VCaP (cell line): ENCODE data around the gene SND1.

ENCODE experiments used
- H3K27ac ChIP-seq: fragments of 450-650 bp; 2 replicates; pipeline ENCODE4 v1.5.1; 2017
- CTCF ChIP-seq: fragments of 450-650 bp; conservative IDR thresholded peaks from 2 replicates; pipeline ENCODE4 v1.5.1; 2017; ENCODE audit warnings: mild to moderate bottlenecking, moderate library complexity

SND1 gene

GRCh38 chr7:127768241-127768640 lies 116.2 kb downstream of the SND1 start:
- no peak overlapping the region for H3K27ac ChIP-seq
- no peak for TF ChIP-seq CTCF

- TF ChIP-seq CTCF, result no peak
- H3K27ac ChIP-seq, result no peak overlapping the region
These were observed 117.1 kb downstream of the SND1 start for GRCh38 chr7:127769137-127769536.

- TF ChIP-seq CTCF, result no peak
- H3K27ac ChIP-seq, result no peak overlapping the region
These were observed 117.9 kb downstream of the SND1 start for GRCh38 chr7:127769696-127770400.

GRCh38 chr7:127770885-127771284 lies 118.9 kb downstream of the SND1 start:
- TF ChIP-seq CTCF, result no peak
- no peak overlapping the region for H3K27ac ChIP-seq

GRCh38 chr7:127771707-127772106 lies 119.7 kb downstream of the SND1 start:
- no peak for TF ChIP-seq CTCF
- no peak overlapping the region for H3K27ac ChIP-seq

- H3K27ac ChIP-seq, result peak overlapping the region; percentile 23; the same call in 1 of the 2 replicates
- no peak for TF ChIP-seq CTCF
These were observed 124.9 kb downstream of the SND1 start for GRCh38 chr7:127776776-127777386.

- H3K27ac ChIP-seq, result no peak overlapping the region
- TF ChIP-seq CTCF, result no peak
These were observed 128.5 kb downstream of the SND1 start for GRCh38 chr7:127780489-127780888.
